ENCODE data around the gene THRB.

Gene THRB

DNA sequence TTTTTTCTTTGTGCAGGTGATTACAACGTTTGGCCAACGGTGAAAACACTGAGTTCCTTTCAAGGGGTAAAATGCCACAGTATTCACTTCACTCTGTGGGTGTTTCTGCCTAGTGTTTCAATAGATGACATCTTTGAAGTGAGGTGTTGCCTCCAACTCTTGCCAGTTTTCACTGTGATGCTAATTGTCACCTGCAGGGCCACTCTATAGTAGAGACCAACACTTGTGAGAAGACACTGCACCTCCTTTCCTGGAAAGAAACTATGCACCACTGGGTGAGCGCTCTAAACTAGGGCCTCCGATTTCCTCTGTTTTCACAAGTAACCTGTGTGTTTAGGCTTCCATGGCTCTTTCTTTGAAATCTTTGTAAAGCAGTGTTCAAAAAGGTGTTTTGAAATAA, 98.3 kb downstream of the THRB start:
- H3K4me3 ChIP-seq = no peak overlapping the region
- H3K9me3 ChIP-seq (ENCODE audit: low read depth, low read length) = no peaks in the 10 kb centered on the region
- no peak overlapping the region for H3K27ac ChIP-seq
- DNase-seq (ENCODE audit: low read depth, low spot score) = no peak
- no peak overlapping the region for H3K9ac ChIP-seq (ENCODE audit: insufficient read length)
- H3K36me3 ChIP-seq (ENCODE audit: insufficient read depth, low read length) = no peaks in the 10 kb centered on the region
- no peak for TF ChIP-seq EZH2 (IDR thresholded peaks at IDR 0.05)
- TF ChIP-seq FOXP2 (optimal IDR thresholded peaks at IDR 0.05; ENCODE audit: control extremely low read depth, extremely low read length, insufficient read depth) = no peak
- TF ChIP-seq POLR2AphosphoS5 (IDR thresholded peaks at IDR 0.05; ENCODE audit: borderline replicate concordance, low read depth, low read length) = no peak

DNA sequence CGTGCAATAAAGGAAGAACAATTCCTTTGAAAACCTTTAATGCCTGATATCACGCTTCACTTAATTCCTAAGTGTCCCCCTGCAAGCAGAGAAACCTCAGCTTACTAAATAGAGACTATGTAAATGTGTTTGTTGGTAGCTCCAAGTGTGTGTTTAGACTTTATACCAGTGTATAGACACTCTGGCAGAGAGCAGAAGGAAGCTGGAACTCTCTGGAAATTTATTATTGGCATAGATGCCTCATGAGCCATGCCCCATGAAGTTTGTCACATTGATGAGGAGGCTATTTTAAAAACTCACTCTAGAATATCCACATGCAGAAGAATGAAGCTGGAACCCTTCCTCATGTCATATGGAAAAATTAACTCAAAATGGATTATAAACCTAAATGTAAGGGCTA, 99.9 kb downstream of the THRB start:
- no peak for DNase-seq (ENCODE audit: low read depth, low spot score)
- no peak for TF ChIP-seq POLR2AphosphoS5 (IDR thresholded peaks at IDR 0.05; ENCODE audit: borderline replicate concordance, low read depth, low read length)
- no peak for TF ChIP-seq EZH2 (IDR thresholded peaks at IDR 0.05)
- TF ChIP-seq FOXP2 (optimal IDR thresholded peaks at IDR 0.05; ENCODE audit: control extremely low read depth, extremely low read length, insufficient read depth) = no peak
- Histone ChIP-seq H3K9ac (ENCODE audit: insufficient read length) (no peak overlapping the region), H3K36me3 (ENCODE audit: insufficient read depth, low read length) (no peaks in the 10 kb centered on the region), H3K9me3 (ENCODE audit: low read depth, low read length) (no peaks in the 10 kb centered on the region), H3K27ac (no peak overlapping the region), H3K4me3 (no peak overlapping the region)

DNA sequence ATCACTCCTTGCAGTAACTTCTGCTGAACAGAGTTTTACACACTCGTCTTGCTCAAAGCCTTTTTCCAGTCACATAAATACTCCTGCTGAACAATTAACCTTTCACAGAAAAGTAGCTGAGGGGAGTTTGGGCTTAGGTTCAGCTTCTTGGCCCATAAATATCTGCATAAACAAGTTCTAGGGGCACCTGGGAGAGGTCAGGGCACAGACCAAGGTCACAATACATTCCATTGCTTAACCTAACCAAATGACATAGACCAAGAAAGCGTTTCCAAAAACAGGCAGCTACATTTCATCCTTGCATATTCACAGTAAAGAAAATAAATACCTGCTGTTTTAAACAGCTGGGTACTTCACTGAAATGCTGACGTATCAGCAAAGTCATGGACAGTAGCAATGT, 101.3 kb downstream of the THRB start:
- no peak for DNase-seq (ENCODE audit: low read depth, low spot score)
- no peaks in the 10 kb centered on the region for H3K36me3 ChIP-seq (ENCODE audit: insufficient read depth, low read length)
- TF ChIP-seq FOXP2 (optimal IDR thresholded peaks at IDR 0.05; ENCODE audit: control extremely low read depth, extremely low read length, insufficient read depth) (no peak), POLR2AphosphoS5 (IDR thresholded peaks at IDR 0.05; ENCODE audit: borderline replicate concordance, low read depth, low read length) (no peak), EZH2 (IDR thresholded peaks at IDR 0.05) (no peak)
- H3K9ac ChIP-seq (ENCODE audit: insufficient read length) = no peak overlapping the region
- H3K27ac ChIP-seq = no peak overlapping the region
- H3K4me3 ChIP-seq = no peak overlapping the region
- no peaks in the 10 kb centered on the region for H3K9me3 ChIP-seq (ENCODE audit: low read depth, low read length)

DNA sequence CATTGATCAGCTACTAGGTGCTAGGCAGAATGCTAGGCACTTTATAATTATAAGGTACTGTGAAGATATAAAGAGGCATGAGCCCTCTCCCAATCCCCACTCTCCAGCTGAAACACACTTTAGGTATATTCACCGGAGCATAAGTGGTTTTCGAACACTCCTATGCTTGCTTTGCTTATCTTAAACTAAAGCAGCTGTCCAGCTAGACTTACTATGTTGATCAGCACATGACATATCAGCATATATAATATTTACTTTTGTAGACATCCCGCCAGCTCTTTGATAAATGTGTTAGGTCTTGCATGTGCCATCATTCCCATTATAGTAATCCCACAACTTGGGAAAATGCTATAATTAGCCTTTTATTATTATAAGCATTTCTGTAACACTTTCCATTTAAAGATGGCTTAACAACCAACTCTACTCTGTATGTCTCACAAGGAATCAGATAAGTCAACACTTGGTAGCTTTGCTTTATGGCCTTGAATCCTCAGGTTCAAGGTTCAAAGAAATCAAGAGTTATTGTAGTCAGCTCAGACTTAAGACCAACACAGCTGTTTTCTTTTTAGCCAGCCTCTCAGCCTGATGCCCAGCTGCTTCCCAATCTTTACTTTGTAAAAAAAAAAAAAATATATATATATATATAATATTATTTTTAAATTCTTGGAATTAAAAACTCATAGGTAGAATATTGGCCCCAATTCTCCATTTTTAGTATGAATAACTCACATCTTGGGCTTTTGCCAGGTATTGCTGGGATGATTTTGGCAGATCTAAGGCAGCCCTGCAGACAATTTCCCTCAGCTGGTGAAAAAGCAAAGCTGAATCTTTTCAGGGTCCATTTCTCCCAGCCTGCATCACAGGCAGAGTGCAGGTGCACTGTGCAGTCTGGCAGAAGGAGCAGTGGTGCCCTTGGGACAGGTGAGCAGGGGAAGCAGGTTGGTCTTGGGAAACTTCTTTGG, 104.2 kb downstream of the THRB start:
- no peak overlapping the region for H3K9ac ChIP-seq (ENCODE audit: insufficient read length)
- H3K27ac ChIP-seq = no peak overlapping the region
- TF ChIP-seq POLR2AphosphoS5 (IDR thresholded peaks at IDR 0.05; ENCODE audit: borderline replicate concordance, low read depth, low read length) (no peak), EZH2 (IDR thresholded peaks at IDR 0.05) (no peak), FOXP2 (optimal IDR thresholded peaks at IDR 0.05; ENCODE audit: control extremely low read depth, extremely low read length, insufficient read depth) (no peak)
- H3K9me3 ChIP-seq (ENCODE audit: low read depth, low read length) = no peaks in the 10 kb centered on the region
- DNase-seq (ENCODE audit: low read depth, low spot score) = no peak
- no peaks in the 10 kb centered on the region for H3K36me3 ChIP-seq (ENCODE audit: insufficient read depth, low read length)
- no peak overlapping the region for H3K4me3 ChIP-seq

DNA sequence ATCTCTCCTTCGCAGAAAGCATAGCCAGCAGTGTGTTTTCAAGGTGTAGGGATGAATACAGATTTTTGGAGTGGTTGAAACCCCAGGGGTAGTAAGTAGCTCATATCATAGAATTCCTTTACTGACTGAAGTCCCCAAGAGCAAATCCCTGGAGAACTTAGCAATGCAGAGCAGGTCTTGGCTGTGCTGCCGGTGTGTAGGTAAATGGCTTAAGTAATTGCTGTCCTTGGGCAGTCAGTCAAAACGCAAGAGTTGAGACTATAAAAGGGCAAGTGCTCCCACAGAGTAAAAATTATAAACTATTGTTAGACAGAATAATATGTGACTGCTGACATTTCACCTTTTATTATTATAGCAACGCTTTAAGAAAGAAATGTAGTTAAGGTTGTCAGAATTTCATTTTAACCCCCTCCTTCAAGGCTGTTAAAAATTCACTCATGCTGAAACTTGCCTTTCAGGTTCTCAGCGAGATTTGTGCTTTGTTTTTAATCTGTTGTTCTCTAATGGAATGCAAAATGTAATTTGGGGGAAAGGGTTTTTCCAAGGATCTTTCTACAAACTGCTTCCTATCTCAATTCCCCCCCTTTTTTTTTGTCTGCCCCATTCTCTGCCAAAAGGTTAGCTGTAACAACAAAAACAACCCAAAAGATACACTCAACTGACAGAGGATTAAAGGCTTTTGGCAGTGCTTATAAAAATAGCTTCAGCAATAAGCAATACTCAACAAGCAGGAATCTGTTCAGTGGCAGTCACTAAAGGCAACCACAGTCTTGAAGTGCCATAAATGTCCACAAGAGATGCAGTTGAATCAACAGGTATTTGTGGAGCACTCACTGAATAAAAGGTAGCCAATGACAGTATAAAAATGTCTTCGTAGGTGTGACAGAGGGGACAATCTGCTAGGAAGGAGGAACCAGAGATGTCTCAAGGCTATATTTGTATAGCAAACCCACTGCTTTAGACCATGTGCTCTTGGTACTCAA, 105.3 kb downstream of the THRB start:
- TF ChIP-seq FOXP2 (optimal IDR thresholded peaks at IDR 0.05; ENCODE audit: control extremely low read depth, extremely low read length, insufficient read depth) (no peak), POLR2AphosphoS5 (IDR thresholded peaks at IDR 0.05; ENCODE audit: borderline replicate concordance, low read depth, low read length) (no peak), EZH2 (IDR thresholded peaks at IDR 0.05) (no peak)
- no peak overlapping the region for H3K27ac ChIP-seq
- H3K36me3 ChIP-seq (ENCODE audit: insufficient read depth, low read length) = no peaks in the 10 kb centered on the region
- no peak overlapping the region for H3K9ac ChIP-seq (ENCODE audit: insufficient read length)
- H3K4me3 ChIP-seq = no peak overlapping the region
- DNase-seq (ENCODE audit: low read depth, low spot score) = no peak
- H3K9me3 ChIP-seq (ENCODE audit: low read depth, low read length) = no peaks in the 10 kb centered on the region

DNA sequence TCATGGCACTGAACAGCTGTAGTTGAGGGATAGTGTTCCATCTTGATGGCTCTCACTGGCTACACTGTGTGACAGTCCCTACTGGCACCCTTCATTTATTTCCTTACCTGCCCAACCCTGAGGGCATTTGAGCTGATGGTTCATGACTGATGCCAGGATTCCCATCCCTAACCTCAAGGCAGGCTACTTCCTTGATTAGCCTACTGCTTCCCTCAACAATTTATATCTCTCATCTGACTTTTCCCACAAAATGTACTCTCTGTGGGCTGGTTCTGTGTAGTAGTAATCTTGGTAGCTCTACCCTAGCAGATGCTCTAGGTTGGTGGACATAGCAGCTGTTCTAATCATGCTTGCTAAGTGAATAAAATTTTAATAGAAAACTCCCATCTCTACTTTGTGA, 106.0 kb downstream of the THRB start:
- Histone ChIP-seq H3K27ac (no peak overlapping the region), H3K9ac (ENCODE audit: insufficient read length) (no peak overlapping the region), H3K36me3 (ENCODE audit: insufficient read depth, low read length) (no peaks in the 10 kb centered on the region), H3K9me3 (ENCODE audit: low read depth, low read length) (no peaks in the 10 kb centered on the region), H3K4me3 (no peak overlapping the region)
- TF ChIP-seq POLR2AphosphoS5 (IDR thresholded peaks at IDR 0.05; ENCODE audit: borderline replicate concordance, low read depth, low read length) (no peak), EZH2 (IDR thresholded peaks at IDR 0.05) (no peak), FOXP2 (optimal IDR thresholded peaks at IDR 0.05; ENCODE audit: control extremely low read depth, extremely low read length, insufficient read depth) (no peak)
- no peak for DNase-seq (ENCODE audit: low read depth, low spot score)

DNA sequence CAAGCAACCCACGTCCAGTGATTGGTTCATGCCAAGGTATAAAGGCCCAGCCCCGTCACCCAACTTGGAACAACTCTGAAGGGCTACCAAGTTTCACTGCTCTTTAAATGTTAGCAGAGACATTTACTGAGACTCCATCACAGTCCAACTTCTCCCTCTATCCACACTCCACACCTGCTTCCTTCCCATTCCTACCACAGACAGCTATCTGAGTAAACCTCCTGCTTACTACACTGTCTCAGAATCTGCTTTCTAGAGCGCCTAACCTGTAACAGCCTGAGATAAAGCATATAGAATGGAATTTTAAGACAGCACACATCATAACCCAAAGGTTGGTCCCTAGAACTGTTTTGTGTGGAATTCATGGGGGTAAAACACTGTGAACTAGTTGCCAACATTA, 106.5 kb downstream of the THRB start:
- Histone ChIP-seq H3K9me3 (ENCODE audit: low read depth, low read length) (no peaks in the 10 kb centered on the region), H3K36me3 (ENCODE audit: insufficient read depth, low read length) (no peaks in the 10 kb centered on the region), H3K4me3 (no peak overlapping the region), H3K9ac (ENCODE audit: insufficient read length) (no peak overlapping the region), H3K27ac (no peak overlapping the region)
- TF ChIP-seq EZH2 (IDR thresholded peaks at IDR 0.05) (no peak), POLR2AphosphoS5 (IDR thresholded peaks at IDR 0.05; ENCODE audit: borderline replicate concordance, low read depth, low read length) (no peak), FOXP2 (optimal IDR thresholded peaks at IDR 0.05; ENCODE audit: control extremely low read depth, extremely low read length, insufficient read depth) (no peak)
- no peak for DNase-seq (ENCODE audit: low read depth, low spot score)

DNA sequence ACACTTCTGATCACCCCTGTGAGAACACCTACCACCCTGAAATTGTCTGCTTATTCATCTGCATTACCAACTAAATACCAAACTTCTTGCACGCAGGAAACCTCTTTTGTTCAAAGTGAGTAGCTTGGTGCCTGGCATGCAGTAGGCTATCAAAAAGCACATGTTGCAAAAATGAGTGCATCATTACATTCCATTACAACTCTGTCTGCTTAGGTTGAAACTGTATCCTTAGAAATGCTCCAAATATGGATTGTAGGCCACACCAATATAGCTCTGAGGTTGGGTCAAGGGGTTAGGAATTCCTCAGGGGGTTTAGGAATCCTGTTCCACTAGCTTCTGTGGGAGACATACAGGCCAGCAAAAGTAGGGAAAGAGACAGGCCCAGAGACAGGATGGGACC, 107.2 kb downstream of the THRB start:
- H3K9ac ChIP-seq (ENCODE audit: insufficient read length) = no peak overlapping the region
- TF ChIP-seq FOXP2 (optimal IDR thresholded peaks at IDR 0.05; ENCODE audit: control extremely low read depth, extremely low read length, insufficient read depth) (no peak), EZH2 (IDR thresholded peaks at IDR 0.05) (no peak), POLR2AphosphoS5 (IDR thresholded peaks at IDR 0.05; ENCODE audit: borderline replicate concordance, low read depth, low read length) (no peak)
- no peaks in the 10 kb centered on the region for H3K36me3 ChIP-seq (ENCODE audit: insufficient read depth, low read length)
- H3K4me3 ChIP-seq = no peak overlapping the region
- H3K27ac ChIP-seq = no peak overlapping the region
- no peak for DNase-seq (ENCODE audit: low read depth, low spot score)
- H3K9me3 ChIP-seq (ENCODE audit: low read depth, low read length) = no peaks in the 10 kb centered on the region
